HL-60 (cell line): ENCODE data around the gene SEPSECS.

ENCODE experiments used
- GABPA ChIP-seq: IDR thresholded peaks from 2 replicates; pipeline ENCODE4 v1.6.1; 2012; ENCODE audit warnings: low read depth
- SPI1 ChIP-seq: IDR thresholded peaks from 2 replicates; pipeline ENCODE4 v1.6.1; 2012; ENCODE audit warnings: low read depth, mild to moderate bottlenecking, borderline replicate concordance
- TF ChIP-seq, protein P1 (sequence below): IDR thresholded peaks from one replicate; pipeline ENCODE4 v1.5.1; 2011; ENCODE audit warnings: low read length, control low read depth, inconsistent platforms; ENCODE audit not compliant: insufficient read depth

DNA sequence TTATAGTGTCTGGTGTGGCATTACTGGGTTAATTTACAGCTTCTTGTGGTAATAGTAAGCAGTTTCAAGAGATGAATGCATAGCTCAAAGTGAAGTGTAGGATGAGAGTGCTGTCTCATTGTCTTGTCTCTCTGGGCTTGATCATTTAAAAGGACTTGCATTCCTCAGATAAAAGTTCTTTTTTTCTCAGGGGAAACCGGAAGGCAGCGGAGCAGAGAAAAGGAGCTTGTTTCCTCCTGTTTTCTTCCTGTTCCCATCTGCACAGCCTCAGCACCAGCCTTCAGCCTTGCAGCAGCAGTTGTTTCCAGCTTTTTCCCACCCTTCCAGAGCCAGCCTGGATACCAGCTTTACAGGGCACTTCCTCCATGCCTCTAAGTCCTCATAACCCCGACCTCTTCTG lies 68.1 kb downstream of the SEPSECS start:
- TF ChIP-seq, protein P1, sequence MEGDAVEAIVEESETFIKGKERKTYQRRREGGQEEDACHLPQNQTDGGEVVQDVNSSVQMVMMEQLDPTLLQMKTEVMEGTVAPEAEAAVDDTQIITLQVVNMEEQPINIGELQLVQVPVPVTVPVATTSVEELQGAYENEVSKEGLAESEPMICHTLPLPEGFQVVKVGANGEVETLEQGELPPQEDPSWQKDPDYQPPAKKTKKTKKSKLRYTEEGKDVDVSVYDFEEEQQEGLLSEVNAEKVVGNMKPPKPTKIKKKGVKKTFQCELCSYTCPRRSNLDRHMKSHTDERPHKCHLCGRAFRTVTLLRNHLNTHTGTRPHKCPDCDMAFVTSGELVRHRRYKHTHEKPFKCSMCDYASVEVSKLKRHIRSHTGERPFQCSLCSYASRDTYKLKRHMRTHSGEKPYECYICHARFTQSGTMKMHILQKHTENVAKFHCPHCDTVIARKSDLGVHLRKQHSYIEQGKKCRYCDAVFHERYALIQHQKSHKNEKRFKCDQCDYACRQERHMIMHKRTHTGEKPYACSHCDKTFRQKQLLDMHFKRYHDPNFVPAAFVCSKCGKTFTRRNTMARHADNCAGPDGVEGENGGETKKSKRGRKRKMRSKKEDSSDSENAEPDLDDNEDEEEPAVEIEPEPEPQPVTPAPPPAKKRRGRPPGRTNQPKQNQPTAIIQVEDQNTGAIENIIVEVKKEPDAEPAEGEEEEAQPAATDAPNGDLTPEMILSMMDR, result no peak
- TF ChIP-seq GABPA (no peak), SPI1 (no peak)
